Upper lobe of left lung (tissue), 4 donors: ENCODE data around the gene RALGAPB.

Experiments
- CTCF ChIP-seq, 6 experiments: fragments of 450-650 bp in 4 of 6; fragments of 200-600 bp in 2 of 6; sonication (generic) in 2 of 6; IDR thresholded peaks; one replicate each; pipeline ENCODE4 v1.5.1; 2016 to 2019; ENCODE audit warnings: antibody characterized with exemption in 6 of 6
- EP300 ChIP-seq, 4 donors: sonication (generic); formaldehyde crosslinking; IDR thresholded peaks; one replicate each; pipeline ENCODE4 v1.5.1; 2017; ENCODE audit warnings: antibody characterized with exemption in 4 of 4, control low read depth in 2 of 4

- TF ChIP-seq CTCF (IDR thresholded peaks at IDR 0.05): no peak
- no peak for TF ChIP-seq EP300 (IDR thresholded peaks at IDR 0.05)
Observed at GRCh38 chr20:38555395-38555794, 82.8 kb downstream of the RALGAPB start.
